Spleen (tissue), 7 donors: ENCODE results near the gene SCO1.
A peak's percentile ranks its signal among the peaks of the same experiment; 100 is the strongest.

ENCODE experiments used
- POLR2A ChIP-seq, 3 donors: fragments of 450-650 bp; IDR thresholded peaks; one replicate each; pipeline ENCODE4 v1.5.1; 2017; ENCODE audit warnings: antibody characterized with exemption in 3 of 3, mild to moderate bottlenecking in 1 of 3
- TF ChIP-seq, protein P1 (sequence below), 11 experiments: fragments of 200-600 bp in 7 of 11; fragments of 450-650 bp in 4 of 11; sonication (generic) in 4 of 11; IDR thresholded peaks in 8 of 11; conservative IDR thresholded peaks in 3 of 11; 1 replicate in 7 of 11; 2 replicates in 4 of 11; pipeline versions ENCODE4 v1.4.0 to v1.8.0; 2016 to 2021; ENCODE audit warnings: antibody characterized with exemption in 11 of 11, inconsistent platforms in 4 of 11, mild to moderate bottlenecking in 1 of 11
- donor health status: DM: no; HTN: no; CAD: no; lungs with moderate emphysema.
- donor health status: DM: no; HTN: no; CAD: no.
- donor health status: DM: no; HTN: no; CAD: no.

DNA sequence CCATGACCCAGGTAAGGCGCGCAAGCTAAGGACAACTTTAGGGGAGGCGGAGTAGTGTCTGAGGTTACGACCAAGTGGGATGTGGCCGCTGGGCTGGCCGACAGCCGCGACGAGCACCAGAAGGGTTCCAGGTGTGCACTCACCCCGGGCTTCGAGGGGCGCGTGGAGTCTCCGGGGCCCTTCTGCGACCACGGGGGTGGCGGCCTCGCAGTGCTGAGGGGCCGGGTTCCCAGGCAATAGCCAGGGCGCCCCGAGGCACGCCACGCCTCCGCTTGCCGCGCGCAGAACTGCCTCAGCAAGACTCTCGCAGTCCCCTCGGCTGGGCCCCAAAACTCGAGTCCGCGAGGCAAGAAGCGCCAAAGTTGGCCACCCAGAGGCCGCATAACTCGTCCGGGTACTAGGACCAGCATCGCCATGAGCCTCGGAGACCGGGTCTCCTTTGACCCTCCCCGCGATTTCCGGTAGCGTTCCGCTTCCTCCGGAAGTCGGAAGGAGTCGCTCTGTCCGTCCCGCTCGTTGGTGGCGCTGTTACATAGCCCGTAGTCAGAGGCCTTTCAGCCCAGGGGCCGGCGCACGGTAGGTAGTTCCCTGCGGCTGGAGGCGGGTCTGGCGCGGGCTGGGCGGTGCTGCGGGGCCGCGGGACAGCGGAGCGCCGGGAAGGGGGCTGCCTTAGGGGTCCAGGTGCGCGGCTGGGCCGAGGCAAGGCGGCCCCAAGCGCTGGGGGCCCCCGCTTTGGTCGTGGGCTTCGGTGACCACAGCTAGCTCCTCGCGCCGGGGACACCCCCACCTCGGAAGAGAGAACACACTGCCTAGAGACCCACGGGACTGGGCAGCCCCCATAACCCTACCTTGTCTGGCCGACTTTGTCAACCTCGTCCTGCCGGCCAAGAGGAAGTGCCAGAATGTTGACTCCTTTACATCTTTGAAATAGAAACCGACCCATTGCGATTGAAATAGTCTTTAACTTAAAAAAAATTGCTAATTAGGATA is at the start of gene SCO1, which contains the start of gene ADPRM:
- TF ChIP-seq POLR2A (IDR thresholded peaks at IDR 0.05) = peak; percentile 86 to 94 (median 93)
- TF ChIP-seq, protein P1, sequence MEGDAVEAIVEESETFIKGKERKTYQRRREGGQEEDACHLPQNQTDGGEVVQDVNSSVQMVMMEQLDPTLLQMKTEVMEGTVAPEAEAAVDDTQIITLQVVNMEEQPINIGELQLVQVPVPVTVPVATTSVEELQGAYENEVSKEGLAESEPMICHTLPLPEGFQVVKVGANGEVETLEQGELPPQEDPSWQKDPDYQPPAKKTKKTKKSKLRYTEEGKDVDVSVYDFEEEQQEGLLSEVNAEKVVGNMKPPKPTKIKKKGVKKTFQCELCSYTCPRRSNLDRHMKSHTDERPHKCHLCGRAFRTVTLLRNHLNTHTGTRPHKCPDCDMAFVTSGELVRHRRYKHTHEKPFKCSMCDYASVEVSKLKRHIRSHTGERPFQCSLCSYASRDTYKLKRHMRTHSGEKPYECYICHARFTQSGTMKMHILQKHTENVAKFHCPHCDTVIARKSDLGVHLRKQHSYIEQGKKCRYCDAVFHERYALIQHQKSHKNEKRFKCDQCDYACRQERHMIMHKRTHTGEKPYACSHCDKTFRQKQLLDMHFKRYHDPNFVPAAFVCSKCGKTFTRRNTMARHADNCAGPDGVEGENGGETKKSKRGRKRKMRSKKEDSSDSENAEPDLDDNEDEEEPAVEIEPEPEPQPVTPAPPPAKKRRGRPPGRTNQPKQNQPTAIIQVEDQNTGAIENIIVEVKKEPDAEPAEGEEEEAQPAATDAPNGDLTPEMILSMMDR (IDR thresholded peaks at IDR 0.05 in 8 of 11, conservative IDR thresholded peaks at IDR 0.05 in 3 of 11) = peak in 10 of 11 experiments; percentile 28 to 70 (median 48)
